Breast epithelium (tissue), 4 donors: ENCODE results near the gene CAMTA1. TPM values are rescaled to one million over a fixed set of nuclear protein-coding genes. Genes with fewer than 3 reads are reported as not detected.
"Not testable (repeated sequence)": the region's sequence is repeated elsewhere in the genome, so short reads cannot be mapped to it uniquely, and the experiment has no call there.

Experiments
- DNase-seq, 2 donors: peaks; one replicate each; pipeline ENCODE4 v3.0.0-alpha.2; 2019; ENCODE audit warnings: low spot score in 2 of 2
- H3K27ac ChIP-seq, 2 donors: fragments of 200-600 bp; sonication (generic) in 1 of 2; one replicate each; pipeline ENCODE4 v1.5.1; 2016 to 2019; ENCODE audit warnings: mild to moderate bottlenecking in 1 of 2
- H3K27me3 ChIP-seq, 2 donors: fragments of 200-600 bp; sonication (generic) in 1 of 2; one replicate each; pipeline versions ENCODE4 v1.5.1 to v1.6.0; 2017 to 2019; ENCODE audit warnings: control low read depth in 1 of 2, mild to moderate bottlenecking in 1 of 2
- H3K36me3 ChIP-seq: fragments of 200-600 bp; one replicate; pipeline ENCODE4 v1.5.1; 2019
- H3K4me1 ChIP-seq, 2 donors: fragments of 200-600 bp; sonication (generic); one replicate each; pipeline ENCODE4 v1.5.1; 2016 to 2019; ENCODE audit warnings: control low read depth in 1 of 2
- H3K4me3 ChIP-seq, 3 donors: fragments of 200-600 bp; sonication (generic); 1 replicate in 2 of 3; 2 replicates in 1 of 3; pipeline ENCODE4 v1.5.1; 2016 to 2019; ENCODE audit warnings: mild to moderate bottlenecking in 3 of 3, moderate library complexity in 2 of 3
- H3K9me3 ChIP-seq, 2 donors: fragments of 200-600 bp; sonication (generic) in 1 of 2; one replicate each; pipeline ENCODE4 v1.5.1; 2016 to 2019; ENCODE audit warnings: control low read depth in 1 of 2
- POLR2A ChIP-seq: fragments of 450-650 bp; IDR thresholded peaks from one replicate; pipeline ENCODE4 v1.6.1; 2016; ENCODE audit warnings: antibody characterized with exemption, mild to moderate bottlenecking, moderate library complexity
- POLR2AphosphoS5 ChIP-seq, 3 donors: sonication (generic); formaldehyde crosslinking; IDR thresholded peaks; one replicate each; pipeline ENCODE4 v1.6.1; 2017; ENCODE audit warnings: antibody characterized with exemption in 3 of 3
- intact Hi-C: fragments of 100-400 bp; cut with DNase I; formaldehyde crosslinking; loops from one replicate; pipeline ENCODE4 v1.15.1; 2023; ENCODE audit warnings: low total_unique reads
- total RNA-seq, 3 donors: library from RNA; depleted of rRNA; stranded (reverse); fragments of >200 nt; gene quantifications; one replicate each; pipeline ENCODE4 v1.1.0, GENCODE V29; 2016
- TF ChIP-seq, protein P1 (sequence below), 3 donors: fragments of 450-650 bp; IDR thresholded peaks; one replicate each; pipeline ENCODE4 v1.5.1; 2016 to 2017; ENCODE audit warnings: antibody characterized with exemption in 3 of 3, mild to moderate bottlenecking in 3 of 3, moderate library complexity in 3 of 3

The CAMTA1 gene
- total RNA-seq, 3 donors from 2014 or later, result 53.4 to 84.0 (median 61.9) TPM

DNA sequence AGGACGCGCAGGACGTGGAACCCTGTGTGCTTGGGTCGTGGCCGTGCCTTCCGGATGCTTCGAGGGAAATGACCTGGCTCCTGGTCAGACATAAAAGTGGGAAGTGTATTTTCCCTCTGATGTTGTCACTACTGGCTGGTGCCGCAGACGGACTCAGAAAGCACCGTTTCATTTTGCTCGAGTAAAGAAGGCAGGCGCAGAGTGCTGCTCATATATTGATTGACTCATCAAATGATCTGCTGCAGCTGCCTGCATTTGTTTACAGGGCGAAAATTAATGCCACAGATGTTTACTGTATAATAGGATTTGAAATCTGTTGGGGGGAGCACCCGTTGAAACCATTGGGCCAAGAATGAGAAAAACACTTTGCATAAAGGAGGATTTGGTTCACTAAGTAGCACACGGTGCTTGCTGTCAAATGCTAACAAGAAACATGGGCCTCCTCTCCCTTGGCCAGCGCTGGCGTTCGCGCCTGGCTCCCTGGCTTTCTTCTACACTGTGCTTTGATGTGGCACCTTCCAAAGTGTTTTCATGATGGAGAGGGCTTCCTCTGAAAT, 365.5 kb downstream of the CAMTA1 start:
- H3K27me3 ChIP-seq, result no peaks in the 10 kb centered on the region
- TF ChIP-seq POLR2AphosphoS5 (IDR thresholded peaks at IDR 0.05), result no peak
- TF ChIP-seq, protein P1, sequence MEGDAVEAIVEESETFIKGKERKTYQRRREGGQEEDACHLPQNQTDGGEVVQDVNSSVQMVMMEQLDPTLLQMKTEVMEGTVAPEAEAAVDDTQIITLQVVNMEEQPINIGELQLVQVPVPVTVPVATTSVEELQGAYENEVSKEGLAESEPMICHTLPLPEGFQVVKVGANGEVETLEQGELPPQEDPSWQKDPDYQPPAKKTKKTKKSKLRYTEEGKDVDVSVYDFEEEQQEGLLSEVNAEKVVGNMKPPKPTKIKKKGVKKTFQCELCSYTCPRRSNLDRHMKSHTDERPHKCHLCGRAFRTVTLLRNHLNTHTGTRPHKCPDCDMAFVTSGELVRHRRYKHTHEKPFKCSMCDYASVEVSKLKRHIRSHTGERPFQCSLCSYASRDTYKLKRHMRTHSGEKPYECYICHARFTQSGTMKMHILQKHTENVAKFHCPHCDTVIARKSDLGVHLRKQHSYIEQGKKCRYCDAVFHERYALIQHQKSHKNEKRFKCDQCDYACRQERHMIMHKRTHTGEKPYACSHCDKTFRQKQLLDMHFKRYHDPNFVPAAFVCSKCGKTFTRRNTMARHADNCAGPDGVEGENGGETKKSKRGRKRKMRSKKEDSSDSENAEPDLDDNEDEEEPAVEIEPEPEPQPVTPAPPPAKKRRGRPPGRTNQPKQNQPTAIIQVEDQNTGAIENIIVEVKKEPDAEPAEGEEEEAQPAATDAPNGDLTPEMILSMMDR (IDR thresholded peaks at IDR 0.05), result no peak
- TF ChIP-seq POLR2A, result no peak
- H3K27ac ChIP-seq, result no peak overlapping the region
- H3K9me3 ChIP-seq, result no peaks in the 10 kb centered on the region
- H3K36me3 ChIP-seq, result no peaks in the 10 kb centered on the region
- H3K4me1 ChIP-seq, result no peaks in the 10 kb centered on the region
- no peak overlapping the region for H3K4me3 ChIP-seq
- intact Hi-C loops, result no loop called here
- DNase-seq, result no peak

DNA sequence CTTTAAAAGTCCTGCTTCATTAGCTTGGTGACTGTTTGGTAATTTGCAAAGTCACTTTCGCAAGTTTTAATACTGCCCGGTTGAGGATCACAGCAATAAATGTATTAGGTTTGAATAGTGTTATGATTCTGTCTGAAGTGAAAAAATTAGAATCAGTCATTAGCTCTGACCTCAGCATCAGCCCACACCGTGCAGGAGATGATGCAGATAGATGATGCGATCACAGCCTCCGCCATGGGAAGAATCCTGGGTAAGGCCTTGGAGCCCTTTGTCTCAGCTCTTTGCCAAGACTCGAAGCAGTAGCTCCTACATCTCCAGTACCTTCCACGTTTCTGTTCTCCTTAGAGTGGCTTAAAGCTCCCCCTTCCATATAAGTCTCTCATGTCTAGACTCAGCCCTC, 366.7 kb downstream of the CAMTA1 start:
- H3K4me3 ChIP-seq, result no peak overlapping the region
- TF ChIP-seq, protein P1 (IDR thresholded peaks at IDR 0.05), result no peak
- TF ChIP-seq POLR2AphosphoS5 (IDR thresholded peaks at IDR 0.05) (no peak), POLR2A (no peak)
- intact Hi-C loops, result no loop called here
- H3K27me3 ChIP-seq, result no peaks in the 10 kb centered on the region
- DNase-seq, result no peak
- no peaks in the 10 kb centered on the region for H3K36me3 ChIP-seq
- H3K27ac ChIP-seq, result no peak overlapping the region
- H3K4me1 ChIP-seq, result no peaks in the 10 kb centered on the region
- H3K9me3 ChIP-seq, result no peaks in the 10 kb centered on the region

DNA sequence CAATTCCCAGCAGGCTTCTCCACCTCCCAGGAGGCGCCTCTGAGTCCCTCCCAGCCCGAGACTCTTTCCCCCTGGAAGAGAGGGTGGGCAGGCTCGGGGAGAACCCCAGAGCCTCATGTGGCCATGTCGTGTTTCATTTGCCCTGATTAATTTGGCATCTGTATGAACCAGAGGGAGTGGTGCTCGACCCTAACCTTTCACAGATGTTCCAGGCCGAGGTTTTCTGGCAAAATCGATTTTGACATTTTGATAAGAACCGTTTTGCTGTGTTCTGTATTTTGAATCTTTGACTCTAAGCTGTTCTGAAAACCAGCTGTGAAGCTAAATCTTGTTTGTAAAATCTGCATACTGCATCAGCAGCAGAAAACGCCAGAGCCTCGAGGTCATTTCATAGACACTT, 367.4 kb downstream of the CAMTA1 start:
- H3K27me3 ChIP-seq, result no peaks in the 10 kb centered on the region
- DNase-seq, result no peak
- H3K27ac ChIP-seq, result no peak overlapping the region
- H3K4me3 ChIP-seq, result no peak overlapping the region
- H3K36me3 ChIP-seq, result no peaks in the 10 kb centered on the region
- TF ChIP-seq, protein P1 (IDR thresholded peaks at IDR 0.05), result no peak
- no peak for TF ChIP-seq POLR2A
- TF ChIP-seq POLR2AphosphoS5 (IDR thresholded peaks at IDR 0.05), result no peak
- intact Hi-C loops, result no loop called here
- no peaks in the 10 kb centered on the region for H3K4me1 ChIP-seq
- H3K9me3 ChIP-seq, result no peaks in the 10 kb centered on the region

DNA sequence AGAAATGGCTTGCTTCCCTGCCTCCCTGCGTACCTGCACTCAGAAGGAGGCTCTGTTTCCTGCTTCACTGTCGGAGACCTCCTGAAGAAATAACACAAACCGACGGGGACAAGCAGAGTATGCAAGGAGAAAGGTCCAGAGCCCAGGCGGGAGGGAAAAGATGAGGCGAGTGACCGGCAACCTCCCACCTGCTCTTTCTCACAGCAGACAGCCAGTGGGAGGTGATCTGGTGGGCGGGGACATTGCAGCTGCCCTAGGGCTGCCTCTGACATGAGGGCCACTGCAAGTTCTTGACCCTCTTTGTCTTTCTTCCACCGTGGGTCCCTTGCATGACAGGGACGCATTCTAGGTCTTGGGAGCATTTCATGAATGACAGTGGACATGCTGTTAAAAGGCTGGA, 368.2 kb downstream of the CAMTA1 start:
- no peak overlapping the region for H3K27ac ChIP-seq
- intact Hi-C loops, result no loop called here
- no peak for DNase-seq
- TF ChIP-seq, protein P1 (IDR thresholded peaks at IDR 0.05), result no peak
- TF ChIP-seq POLR2A (no peak), POLR2AphosphoS5 (IDR thresholded peaks at IDR 0.05) (no peak)
- H3K36me3 ChIP-seq, result no peaks in the 10 kb centered on the region
- no peak overlapping the region for H3K4me3 ChIP-seq
- H3K4me1 ChIP-seq, result no peaks in the 10 kb centered on the region
- no peaks in the 10 kb centered on the region for H3K9me3 ChIP-seq
- no peaks in the 10 kb centered on the region for H3K27me3 ChIP-seq

DNA sequence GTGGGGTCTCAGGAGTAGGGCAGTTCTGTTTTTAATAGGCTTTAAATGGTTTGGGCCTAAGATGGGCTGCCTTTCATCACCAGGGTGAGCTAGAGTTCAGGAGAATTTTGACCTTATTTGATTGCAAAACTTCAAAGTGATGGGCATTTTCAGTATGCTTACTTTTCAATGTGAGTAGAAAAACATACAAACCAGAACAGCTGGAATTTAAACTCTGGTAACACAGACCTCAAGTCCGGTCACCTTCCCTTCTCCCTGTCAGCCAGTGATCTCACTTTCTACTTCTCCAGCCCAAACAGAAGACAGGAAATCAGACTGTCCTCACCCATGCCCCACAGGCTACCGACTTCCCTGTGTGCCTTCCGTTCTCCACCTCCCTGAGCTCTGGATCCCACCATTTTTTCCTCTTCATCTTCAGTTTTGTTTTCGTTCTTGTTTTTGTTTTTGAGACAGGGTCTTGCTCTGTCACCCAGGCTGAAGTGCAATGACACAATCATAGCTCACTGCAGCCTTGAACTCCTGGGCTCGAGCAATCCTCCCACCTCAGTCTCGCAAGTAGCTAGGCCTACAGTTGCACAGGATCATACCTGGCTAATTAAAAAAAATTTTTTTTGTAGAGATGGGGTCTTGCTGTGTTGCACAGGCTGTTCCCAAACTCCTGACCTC, 374.0 kb downstream of the CAMTA1 start:
- intact Hi-C loops, result no loop called here
- DNase-seq, result no peak
- no peak for TF ChIP-seq POLR2AphosphoS5 (IDR thresholded peaks at IDR 0.05)
- no peak for TF ChIP-seq POLR2A
- TF ChIP-seq, protein P1 (IDR thresholded peaks at IDR 0.05), result no peak
- Histone ChIP-seq H3K4me3 (no peak overlapping the region), H3K9me3 (no peaks in the 10 kb centered on the region), H3K4me1 (no peaks in the 10 kb centered on the region), H3K36me3 (no peaks in the 10 kb centered on the region), H3K27me3 (no peaks in the 10 kb centered on the region), H3K27ac (no peak overlapping the region)

DNA sequence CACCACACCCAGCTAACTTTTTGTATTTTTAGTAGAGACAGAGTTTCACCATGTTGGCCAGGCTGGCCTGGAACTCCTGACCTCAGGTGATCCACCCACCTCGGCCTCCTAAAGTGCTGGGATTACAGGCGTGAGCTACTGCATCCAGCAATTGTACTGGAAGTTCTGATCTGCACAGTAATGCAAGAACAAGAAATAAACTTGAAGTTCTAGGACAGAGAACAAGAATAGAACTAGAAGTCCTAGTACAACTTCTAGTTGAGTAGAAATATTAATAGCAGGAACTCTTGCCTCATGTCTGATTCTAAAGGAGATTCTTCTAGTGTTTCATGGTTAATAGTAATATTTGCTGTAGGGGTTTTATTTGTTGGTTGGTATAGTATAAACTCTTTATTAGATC, 383.3 kb downstream of the CAMTA1 start:
- DNase-seq, H3K9me3 ChIP-seq, H3K27me3 ChIP-seq, H3K4me3 ChIP-seq, H3K27ac ChIP-seq, H3K4me1 ChIP-seq, intact Hi-C loops, H3K36me3 ChIP-seq: not testable (repeated sequence)
